ENCODE results near the gene GGTLC2.

- no peak for TF ChIP-seq CTCF (IDR thresholded peaks at IDR 0.05)
- TF ChIP-seq POLR2A (IDR thresholded peaks at IDR 0.05): no peak
Measured at GRCh38 chr22:22655452-22656290, 11.3 kb downstream of the GGTLC2 start.

All from lower leg skin (tissue), 3 donors.